HG03432 (cell line): ENCODE measurements around the gene CRHBP.
"Not testable (repeated sequence)": the region's sequence is repeated elsewhere in the genome, so short reads cannot be mapped to it uniquely, and the experiment has no call there.

Experiments
- ATAC-seq: cut with Tn5 transposase; IDR thresholded peaks from one replicate; pipeline ENCODE4 v1.9.1; 2021; ENCODE audit warnings: mild to moderate bottlenecking, moderate library complexity; ENCODE audit not compliant: unreplicated experiment

The CRHBP gene

DNA sequence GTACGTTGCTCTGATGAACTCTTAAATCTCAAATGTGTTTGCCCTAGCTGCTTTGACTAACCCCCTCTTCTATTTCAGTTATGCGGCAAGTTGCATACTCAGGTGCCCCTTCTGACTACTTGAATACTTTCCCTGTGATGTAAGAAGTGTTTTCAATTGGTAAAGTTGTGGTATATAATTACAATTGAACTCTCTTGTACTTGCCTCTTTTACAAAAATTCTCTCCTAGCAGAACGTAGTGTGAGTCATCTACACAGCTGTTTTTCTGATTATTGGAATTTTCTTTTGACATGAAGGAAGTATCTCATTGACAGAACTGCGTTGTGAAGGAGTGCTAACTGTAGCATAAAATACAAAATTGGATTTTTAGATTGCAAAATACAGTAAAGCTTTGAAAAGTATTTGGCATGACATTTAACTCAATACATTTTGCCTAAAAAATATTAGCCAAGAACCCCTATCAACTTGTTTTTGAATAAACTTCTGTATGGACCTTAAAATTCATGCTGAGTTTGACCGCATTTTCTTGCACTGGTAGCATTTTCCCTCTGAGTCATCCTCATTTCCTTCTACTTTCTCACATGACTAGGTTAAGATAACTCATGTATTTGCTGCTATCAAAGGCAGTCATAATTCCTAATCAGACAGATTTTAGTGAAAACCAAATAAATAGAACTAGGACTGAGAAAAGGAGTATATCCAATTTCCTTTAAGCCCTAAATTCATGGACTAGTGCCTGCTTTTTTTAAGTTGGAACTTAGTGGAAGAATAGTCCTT, 6.3 kb downstream of the CRHBP start:
- no peak for ATAC-seq

DNA sequence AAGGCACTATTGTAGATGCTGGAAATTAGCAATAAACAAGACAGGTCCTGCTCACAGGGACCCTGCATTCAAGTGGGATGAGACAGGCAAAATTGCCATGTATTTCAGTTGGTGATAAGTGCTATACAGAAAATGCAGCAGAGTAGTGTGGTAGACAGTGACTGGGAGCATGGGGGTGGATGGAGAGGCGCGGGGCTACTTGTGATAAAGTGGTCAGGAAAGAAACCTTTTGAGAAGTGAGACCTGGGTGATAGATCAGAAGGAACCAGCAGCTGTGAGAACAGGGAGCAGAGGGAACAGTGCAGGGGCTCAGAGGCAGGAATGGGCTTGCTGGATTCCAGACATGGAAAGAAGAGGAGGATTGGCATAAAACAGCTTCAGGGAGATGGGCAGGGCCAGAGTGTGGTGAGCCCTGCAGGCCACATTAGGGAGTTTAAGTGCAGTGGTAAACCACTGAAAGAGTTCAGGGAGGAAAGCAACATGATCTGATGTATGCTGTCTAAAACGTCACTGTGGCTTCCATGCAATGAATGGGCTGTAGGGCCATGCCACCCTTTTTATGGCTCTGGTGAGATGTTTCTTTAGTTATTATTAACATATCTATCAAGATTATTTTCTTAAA, 7.3 kb downstream of the CRHBP start:
- peak; percentile 91 for ATAC-seq

- ATAC-seq, result no peak
Measured at GRCh38 chr5:76964060-76964459, 11.2 kb downstream of the CRHBP start.

DNA sequence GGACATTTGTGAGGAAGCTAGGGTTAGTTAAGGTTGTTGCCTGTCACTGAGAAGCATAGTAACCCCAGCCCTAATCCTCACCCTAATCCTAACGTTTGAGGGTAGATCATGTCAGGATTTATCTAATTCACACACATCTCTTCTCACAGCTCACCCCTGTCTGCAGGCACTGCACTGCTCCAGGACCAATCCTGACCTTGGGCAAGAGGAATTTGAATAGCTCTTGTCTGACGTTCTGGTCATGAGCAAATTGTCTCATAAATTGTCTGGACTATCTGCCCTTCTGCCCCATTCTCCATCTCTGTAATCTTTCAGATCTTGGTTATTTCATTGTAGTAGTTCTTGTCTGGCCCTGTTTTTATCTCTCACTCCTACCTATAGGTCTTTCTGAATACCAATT, 18.7 kb downstream of the CRHBP start:
- no peak for ATAC-seq

GRCh38 chr5:76972689-76973088, 19.8 kb downstream of the CRHBP start:
- ATAC-seq, result no peak

GRCh38 chr5:76974785-76975184, 21.9 kb downstream of the CRHBP start:
- ATAC-seq, result no peak

- no peak for ATAC-seq
Measured at GRCh38 chr5:76978869-76979268, 26.0 kb downstream of the CRHBP start.

- no peak for ATAC-seq
Measured at GRCh38 chr5:76980518-76981144, 27.8 kb downstream of the CRHBP start.

GRCh38 chr5:76982450-76982849, 29.6 kb downstream of the CRHBP start:
- ATAC-seq, result no peak

DNA sequence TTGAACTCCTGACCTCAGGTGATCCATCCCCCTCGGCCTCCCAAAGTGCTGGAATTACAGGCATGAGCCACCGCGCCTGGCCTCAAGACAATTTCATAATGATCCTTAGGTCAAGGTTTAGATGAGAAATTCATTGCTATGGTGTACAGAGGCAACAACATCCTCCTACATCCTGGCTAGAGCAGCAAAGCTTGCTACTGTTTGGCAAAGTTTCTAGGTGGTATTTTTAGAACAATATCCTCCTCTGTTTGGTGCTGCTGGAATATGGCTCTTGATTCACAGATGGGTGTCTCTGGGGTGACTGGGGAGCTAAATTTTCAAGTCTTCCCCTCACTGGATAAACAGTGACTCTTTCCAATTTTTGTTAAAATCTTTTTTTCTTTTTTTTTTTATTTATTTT, 30.6 kb downstream of the CRHBP start:
- ATAC-seq, result no peak

GRCh38 chr5:76986825-76987526, 34.1 kb downstream of the CRHBP start:
- no peak for ATAC-seq

DNA sequence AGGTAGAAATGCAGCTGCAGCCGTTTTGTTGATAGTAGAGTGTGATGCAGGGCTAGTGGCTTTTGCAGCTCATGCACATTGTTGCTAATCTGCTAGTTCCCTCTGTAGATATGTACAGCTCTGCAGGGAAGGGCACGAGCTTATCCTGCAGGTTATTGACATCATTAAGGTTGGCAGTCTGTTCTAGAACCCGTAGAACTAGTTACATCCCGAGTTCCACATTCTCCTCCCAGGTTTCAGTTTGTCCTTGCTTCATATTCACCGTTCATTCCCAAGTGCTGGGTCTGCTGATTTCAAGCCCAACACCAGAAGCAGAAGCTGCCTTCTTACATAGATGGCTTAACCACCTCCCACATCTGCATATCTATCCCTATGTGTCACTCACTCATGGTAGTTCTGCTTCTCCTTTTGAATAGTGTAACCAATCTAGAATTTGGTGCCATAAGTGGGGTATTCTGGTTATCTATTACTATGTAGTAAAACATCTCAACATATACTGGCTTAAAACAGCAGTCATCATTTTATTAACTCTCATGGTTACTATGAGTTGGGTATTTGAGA, 38.1 kb downstream of the CRHBP start:
- ATAC-seq, result no peak

DNA sequence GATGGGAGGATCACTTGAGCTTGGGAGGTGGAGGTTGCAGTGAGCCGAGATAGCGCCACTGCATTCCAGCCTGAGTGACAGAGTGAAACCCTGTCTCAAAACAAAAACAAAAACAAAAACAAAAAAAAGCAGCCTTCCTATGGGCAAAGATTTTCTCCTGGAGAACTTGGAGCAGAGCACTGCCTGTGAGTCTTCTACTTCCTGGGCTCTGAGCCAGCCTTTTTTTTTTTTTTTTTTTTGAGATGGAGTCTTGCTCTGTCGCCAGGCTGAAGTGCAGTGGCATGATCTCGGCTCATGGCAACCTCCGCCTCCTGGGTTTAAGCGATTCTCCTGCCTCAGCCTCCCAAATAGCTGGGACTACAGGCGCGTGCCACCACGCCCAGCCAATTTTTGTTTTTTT, 40.6 kb downstream of the CRHBP start:
- ATAC-seq, result not testable (repeated sequence)

GRCh38 chr5:76994337-76994736, 41.5 kb downstream of the CRHBP start:
- no peak for ATAC-seq

- not testable (repeated sequence) for ATAC-seq
Measured at GRCh38 chr5:76998251-76998650, 45.4 kb downstream of the CRHBP start.

GRCh38 chr5:76999451-76999850, 46.6 kb downstream of the CRHBP start:
- ATAC-seq, result no peak

GRCh38 chr5:77003246-77003645, 50.4 kb downstream of the CRHBP start:
- ATAC-seq, result no peak

DNA sequence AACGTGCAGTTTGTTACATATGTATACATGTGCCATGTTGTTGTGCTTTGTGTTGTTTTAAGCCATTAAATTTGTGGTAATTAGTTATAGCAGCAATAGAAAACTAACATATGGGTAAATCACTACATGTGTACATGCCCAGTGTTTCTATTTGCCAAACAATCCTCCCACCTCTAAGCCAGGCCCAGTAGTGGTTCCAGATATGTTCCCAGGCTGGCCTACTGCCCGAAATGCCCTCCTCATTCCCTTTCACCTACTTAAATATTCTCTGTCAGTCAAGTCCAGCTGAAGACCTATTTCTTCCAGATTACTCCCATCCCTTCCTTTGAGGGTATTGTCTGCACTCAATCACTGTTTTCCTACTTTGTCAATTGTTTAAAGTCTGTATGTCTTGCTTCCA, 53.3 kb downstream of the CRHBP start:
- no peak for ATAC-seq

- ATAC-seq, result no peak
Measured at GRCh38 chr5:77008413-77008812, 55.6 kb downstream of the CRHBP start.

GRCh38 chr5:77010243-77010642, 57.4 kb downstream of the CRHBP start:
- ATAC-seq, result no peak

GRCh38 chr5:77011498-77011897, 58.7 kb downstream of the CRHBP start:
- ATAC-seq, result no peak
